GM21381 (cell line): Measurements from ENCODE around the gene PGAP1.
"Not testable (repeated sequence)": the region's sequence is repeated elsewhere in the genome, so short reads cannot be mapped to it uniquely, and the experiment has no call there.

Experiments
- ATAC-seq: cut with Tn5 transposase; IDR thresholded peaks from one replicate; pipeline ENCODE4 v1.9.1; 2021; ENCODE audit warnings: mild to moderate bottlenecking, moderate library complexity; ENCODE audit not compliant: unreplicated experiment

PGAP1 gene

DNA sequence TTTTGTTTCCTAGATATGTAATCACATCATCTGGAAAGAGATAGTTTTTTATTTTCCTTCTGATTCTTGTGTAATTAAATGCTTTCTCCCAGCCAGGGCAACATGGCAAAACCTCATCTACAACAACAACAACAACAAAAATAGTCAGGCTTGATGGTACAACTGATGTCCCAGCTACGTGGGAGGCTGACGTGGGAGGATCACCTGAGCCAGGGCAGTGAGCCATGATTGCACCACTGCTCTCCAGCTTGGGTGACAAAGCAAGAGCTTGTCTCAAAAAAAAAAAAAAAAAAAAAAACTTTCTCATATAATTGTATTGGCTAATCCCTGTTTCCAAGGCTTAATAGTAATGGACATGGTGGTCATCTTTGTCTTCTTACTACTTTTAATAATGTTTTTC lies 26.4 kb upstream of the PGAP1 start:
- no peak for ATAC-seq

DNA sequence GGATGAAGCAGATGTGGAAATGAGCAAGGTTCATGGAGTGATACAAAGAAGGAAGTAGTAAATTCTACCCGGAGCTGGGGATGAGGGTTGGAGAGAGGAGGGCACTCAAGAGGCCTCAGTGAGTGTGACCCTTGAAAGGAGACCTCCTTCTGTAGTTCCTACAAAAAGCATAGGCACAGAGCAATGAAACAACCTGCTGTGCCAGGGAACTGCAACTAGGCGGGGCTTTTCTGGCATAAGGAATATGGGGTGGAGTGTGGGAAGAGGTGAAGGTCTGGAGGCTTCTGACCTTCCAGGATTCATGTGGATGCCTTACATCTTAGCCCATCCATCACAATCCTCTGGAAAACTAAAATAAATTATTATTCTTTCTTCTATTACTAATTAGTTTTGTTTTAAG lies 25.5 kb upstream of the PGAP1 start:
- ATAC-seq = no peak

DNA sequence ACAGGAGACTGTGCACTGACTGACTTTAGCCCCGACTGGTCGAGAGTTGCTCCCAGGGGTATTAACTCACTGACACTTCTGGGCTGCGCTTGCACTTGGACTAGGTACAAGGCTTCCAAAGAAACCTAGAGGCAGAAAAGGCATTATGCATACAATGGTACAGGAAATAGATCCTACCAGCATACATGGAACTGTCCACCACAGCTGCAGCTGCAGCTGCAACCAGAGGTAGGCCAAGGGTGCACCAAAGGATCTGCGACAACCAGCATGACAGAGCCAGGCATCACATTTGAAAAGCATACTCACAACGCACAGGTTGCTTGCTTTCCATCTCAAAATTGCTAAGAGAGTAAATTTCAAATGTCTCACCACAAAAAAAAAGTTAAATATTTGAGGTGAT lies 22.6 kb upstream of the PGAP1 start:
- ATAC-seq = no peak

DNA sequence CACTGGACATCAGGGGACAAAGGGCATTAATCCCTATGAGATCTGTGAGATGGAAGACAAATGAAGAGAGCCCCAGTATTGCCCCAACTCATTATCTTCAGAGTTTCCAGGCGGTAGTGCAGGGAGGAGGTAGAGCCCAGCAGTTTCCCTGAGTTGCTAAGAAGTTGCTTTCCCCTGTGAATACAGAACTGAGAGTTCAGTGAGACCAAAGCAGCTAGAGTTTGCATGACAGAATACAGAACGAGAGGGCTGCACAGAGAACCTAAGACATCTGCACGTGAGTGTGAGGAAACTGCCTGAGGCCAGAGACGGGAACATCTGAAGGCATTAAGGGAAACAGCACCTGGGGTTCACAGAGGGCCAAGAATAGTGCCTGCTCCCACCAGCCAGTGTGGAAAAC lies 18.1 kb upstream of the PGAP1 start:
- ATAC-seq = peak; percentile 93

- no peak for ATAC-seq
Measured at GRCh38 chr2:196941398-196942078, 15.0 kb upstream of the PGAP1 start.

DNA sequence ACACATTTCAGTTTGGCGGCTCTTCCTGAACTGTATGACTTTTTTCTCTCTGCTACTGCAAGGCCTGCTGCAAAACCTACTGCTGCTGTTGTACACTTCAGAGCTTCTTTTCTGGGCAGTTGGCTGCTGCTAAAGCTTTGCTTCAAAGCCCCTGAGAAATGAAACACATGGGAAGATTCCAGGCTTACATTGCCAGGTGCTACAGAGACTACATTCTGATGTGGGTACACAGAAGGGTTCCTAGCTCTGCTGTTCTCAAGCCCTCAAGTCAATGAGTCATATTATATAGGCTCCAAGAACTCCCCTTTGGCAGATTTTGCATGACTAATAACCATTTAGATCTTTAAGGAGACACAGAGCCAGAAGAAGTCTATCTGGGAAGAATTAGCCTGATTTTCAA lies 12.9 kb upstream of the PGAP1 start:
- no peak for ATAC-seq

GRCh38 chr2:196935432-196935831 lies 8.9 kb upstream of the PGAP1 start:
- no peak for ATAC-seq

GRCh38 chr2:196934672-196935071 lies 8.2 kb upstream of the PGAP1 start:
- ATAC-seq = no peak

DNA sequence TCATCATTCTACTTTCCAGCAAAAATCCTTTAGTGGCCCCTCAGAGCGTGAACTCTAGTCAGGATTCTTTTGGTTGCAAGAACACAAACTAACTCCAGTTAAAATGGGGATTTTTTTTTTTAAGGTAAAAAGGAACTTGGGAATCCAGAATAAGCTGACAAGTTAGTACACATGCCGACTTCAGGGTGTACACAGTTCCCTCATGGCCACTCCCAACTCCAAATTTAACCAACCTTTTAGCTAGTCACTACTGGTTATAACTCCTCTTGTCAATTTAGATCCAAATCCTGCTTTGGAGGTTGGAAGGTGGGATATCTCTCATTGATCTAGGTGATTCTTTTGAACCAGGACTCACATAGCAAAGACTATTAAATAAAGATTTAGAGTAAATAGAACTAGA lies 5.0 kb upstream of the PGAP1 start:
- ATAC-seq = no peak

DNA sequence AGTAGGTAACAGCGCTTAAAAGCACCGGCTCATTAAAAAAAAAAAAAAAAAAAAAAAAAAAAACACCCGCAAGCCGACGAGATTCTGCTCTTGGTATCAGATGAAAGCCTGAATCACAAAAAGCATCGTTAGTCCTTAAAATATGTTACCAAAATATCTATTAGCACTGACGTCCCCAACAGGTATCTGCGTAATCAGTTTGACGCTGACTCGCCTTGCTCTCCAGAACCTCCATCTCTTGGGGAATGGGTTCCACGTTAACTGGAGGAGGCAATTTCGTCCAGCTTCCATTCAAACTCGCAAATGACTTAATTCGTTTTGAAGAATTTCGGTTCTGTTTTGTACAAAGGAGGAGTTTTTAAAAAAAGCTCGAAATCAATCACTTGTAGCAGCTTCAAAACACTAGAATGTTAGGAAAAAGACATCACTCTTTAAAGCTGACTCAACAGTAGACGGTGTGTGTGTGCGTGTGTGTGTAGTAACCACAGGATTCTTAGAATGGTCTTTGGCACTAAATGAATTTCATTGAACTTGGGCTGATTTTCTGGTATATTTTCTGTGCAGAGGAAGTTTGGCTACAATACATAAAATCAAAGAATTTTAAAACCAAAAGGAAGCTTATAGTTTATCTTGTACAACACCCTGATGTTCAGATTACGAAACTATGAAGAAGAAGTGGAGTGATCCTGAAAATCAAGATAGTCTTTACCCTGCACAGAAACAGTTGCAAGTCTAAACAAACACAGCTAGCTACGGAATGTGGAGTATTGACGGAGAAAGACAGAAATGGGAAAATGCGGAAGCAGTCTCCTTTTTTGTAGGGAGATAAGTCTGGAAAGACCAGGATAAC lies 1.1 kb upstream of the PGAP1 start:
- no peak for ATAC-seq

DNA sequence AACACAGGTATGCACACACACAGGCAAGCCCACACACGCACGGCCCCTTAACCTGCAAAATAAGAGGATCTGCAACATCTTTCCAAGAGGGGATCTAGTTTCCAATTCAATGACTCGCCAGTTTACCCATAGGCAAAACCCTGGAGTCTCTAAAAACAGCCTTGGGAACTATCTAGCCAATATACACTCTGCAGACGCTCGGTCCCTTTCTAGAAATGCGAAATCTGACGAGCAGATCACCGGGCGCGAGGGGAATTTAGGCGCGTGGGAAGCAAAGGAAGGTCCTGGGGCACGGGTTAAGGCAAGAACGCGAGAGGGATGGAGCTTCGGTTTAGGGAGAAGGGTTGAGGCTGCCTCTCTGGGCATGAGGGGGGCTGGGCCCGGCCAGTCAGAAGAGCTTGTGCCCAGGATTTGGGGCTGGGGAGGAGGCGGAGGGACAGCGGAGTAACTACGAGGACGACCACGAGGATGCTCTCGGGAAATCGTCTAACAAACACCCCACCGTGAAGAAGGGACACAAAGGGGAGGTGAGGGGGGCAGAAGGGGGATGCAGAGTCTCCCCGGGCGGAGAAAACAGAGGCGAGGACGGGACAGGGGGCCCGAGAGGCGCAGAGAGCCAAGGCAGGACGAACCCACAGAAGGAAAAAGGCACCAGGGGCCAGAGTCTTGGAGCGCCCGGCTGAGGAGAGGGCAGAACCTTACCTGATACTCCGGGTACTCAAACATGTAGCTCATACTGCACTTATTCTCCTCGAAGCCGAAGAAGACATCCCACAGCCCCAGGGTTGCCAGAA lies 542 bp downstream of the PGAP1 start:
- ATAC-seq = peak; percentile 22

GRCh38 chr2:196925051-196925767 lies 1.3 kb downstream of the PGAP1 start:
- ATAC-seq = no peak

DNA sequence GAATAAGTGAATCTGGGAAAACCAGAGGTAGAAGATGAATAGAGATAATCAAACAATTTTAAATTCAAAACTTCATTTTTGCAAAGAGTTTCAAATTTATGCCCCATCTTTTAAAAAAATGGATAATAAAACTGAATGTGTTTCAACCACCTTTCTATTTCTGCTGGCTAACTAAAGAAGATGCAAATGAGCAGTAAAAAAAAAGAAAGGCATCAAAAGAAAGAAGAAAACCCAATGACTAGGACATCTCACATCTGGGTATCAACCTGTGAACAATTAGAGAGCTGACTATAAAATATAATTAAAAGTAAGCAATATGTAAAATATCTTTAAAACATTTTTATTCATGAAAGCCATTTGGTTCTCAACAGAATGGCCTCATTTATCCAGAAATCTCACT lies 2.5 kb downstream of the PGAP1 start:
- ATAC-seq = no peak

- no peak for ATAC-seq
Measured at GRCh38 chr2:196918927-196919326, 7.6 kb downstream of the PGAP1 start.

DNA sequence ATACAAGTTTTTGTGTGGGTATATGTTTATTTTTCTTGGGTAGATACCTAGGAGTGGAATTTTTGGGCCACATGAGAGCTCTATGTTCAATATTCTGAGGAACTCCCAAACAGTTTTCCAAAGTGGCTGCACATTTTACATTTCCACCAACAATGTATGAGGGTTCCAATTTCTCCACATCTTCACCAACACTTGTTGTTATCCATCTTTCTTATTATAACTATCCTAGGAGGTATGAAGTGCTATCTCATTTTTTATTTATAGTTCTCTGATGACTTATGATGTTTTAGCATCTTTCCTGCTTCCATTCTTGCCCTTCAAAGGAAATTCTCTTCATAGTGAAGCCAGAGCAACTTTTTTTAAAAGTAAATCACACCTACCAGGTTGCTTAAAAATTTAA lies 8.7 kb downstream of the PGAP1 start:
- no peak for ATAC-seq

- peak; percentile 22 for ATAC-seq
Measured at GRCh38 chr2:196915507-196916189, 10.9 kb downstream of the PGAP1 start.

DNA sequence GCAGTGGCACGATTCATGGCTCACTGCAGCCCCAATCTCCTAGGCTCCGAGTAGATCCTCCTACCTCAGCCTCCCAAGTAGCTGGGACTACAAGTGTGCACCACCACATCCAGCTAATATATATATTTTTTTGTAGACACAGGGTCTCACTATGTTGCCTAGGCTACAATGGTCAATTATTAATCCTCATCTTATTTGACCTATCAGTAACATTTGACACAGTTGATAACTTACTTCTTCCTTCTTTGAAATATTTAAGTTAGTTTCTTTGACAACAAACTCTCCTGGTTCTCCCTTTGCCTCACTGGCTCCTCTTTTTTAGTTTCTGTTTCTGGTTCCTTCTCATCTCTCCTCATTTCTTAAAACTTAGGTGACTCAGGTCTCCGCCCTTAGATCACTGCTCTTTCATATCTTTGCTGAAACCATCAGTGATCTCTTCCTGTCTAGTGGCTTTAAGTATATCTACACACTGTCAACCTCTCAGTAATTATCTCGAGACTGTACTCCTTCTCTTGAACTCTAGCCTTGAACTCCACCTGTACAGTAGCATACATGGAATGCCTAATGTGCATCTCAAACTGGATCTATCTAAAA lies 11.5 kb downstream of the PGAP1 start:
- ATAC-seq = peak; percentile 97

- ATAC-seq = no peak
Measured at GRCh38 chr2:196913691-196914090, 12.8 kb downstream of the PGAP1 start.

DNA sequence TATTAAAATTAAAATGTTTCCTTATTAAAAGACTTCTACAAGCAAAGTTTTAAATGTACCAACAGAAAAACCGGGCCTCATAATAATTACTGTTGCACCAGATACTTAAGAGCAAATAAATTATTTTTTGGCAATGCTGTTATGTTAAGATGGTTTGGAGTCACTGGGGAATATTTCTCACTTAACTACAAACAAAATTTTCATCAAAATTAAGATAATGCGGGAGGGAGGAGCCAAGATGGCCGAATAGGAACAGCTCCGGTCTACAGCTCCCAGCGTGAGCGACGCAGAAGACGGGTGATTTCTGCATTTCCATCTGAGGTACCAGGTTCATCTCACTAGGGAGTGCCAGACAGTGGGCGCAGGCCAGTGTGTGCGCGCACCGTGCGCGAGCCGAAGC lies 21.1 kb downstream of the PGAP1 start:
- not testable (repeated sequence) for ATAC-seq

DNA sequence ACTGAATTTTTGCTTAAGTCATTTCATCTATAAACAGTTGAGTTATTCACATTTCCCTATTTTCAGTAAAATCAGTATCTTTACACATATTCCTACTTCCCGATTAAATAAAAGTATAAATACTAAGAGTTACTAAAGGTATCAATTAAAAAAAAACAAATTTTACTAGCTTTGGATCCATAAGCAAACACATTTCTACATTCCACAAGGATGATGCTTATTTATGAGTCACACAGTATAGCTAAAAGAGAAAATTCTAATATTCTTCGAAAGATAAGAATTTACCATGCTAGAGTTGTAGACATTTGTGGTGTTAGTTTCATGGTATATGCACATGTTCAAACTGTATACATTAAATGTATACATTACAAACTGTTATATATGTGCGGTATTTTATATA lies 23.7 kb downstream of the PGAP1 start:
- ATAC-seq = no peak
